H1 (cell line): ENCODE data around the gene ZNF581. TPM values are rescaled to one million over a fixed set of nuclear protein-coding genes. Genes with fewer than 3 reads are reported as not detected.

Experiments used
- BRCA1 ChIP-seq: IDR thresholded peaks from 2 replicates; pipeline ENCODE4 v1.6.1; 2012; ENCODE audit warnings: low read depth, low read length, improper control_type of control experiment
- GABPA ChIP-seq: IDR thresholded peaks from 2 replicates; pipeline ENCODE4 v1.6.1; 2011; ENCODE audit warnings: mild to moderate bottlenecking, low read length, moderate library complexity, borderline replicate concordance; ENCODE audit not compliant: insufficient read depth
- KDM1A ChIP-seq: fragments of 200-600, 300-600 bp; sonication (generic); IDR thresholded peaks from 2 replicates; pipeline ENCODE4 v1.7.1; 2016; ENCODE audit warnings: mild to moderate bottlenecking, low read length, borderline replicate concordance
- NRF1 ChIP-seq: IDR thresholded peaks from 2 replicates; pipeline ENCODE4 v1.6.1; 2011; ENCODE audit warnings: mild to moderate bottlenecking, low read depth, low read length, improper control_type of control experiment
- RNF2 ChIP-seq: fragments of 200-900, 300-1000 bp; sonication (generic); IDR thresholded peaks from 2 replicates; pipeline ENCODE4 v1.7.1; 2016; ENCODE audit warnings: borderline replicate concordance, low read depth, mild to moderate bottlenecking, antibody characterized with exemption, low read length; ENCODE audit not compliant: poor library complexity, severe bottlenecking; ENCODE audit errors: missing control alignments
- SP1 ChIP-seq: IDR thresholded peaks from 2 replicates; pipeline ENCODE4 v1.6.1; 2011; ENCODE audit warnings: low read depth, low read length
- TCF12 ChIP-seq: IDR thresholded peaks from 2 replicates; pipeline ENCODE4 v1.6.1; 2011; ENCODE audit warnings: low read depth, mild to moderate bottlenecking, low read length
- ZNF274 ChIP-seq: IDR thresholded peaks from 2 replicates; pipeline ENCODE4 v1.7.0; 2012; ENCODE audit warnings: low read length, borderline replicate concordance; ENCODE audit errors: extremely low read depth
- polyA plus RNA-seq, 7 experiments: library from polyadenylated mRNA; depleted of rRNA in 3 of 7; stranded (reverse) in 5 of 7; unstranded in 2 of 7; fragments of >200 nt in 5 of 7; fragments of 200-250 nt in 2 of 7; gene quantifications; 1 replicate in 5 of 7; 2 replicates in 1 of 7; 4 replicates in 1 of 7; pipeline versions ENCODE4 v1.2.1 to v1.2.3, GENCODE V29; 2011 to 2013; ENCODE audit warnings: missing spikeins in 2 of 7, mixed read lengths in 2 of 7
- total RNA-seq: library from RNA; stranded (reverse); fragmentation: NEBNext Ultra II Directional; extraction: Animal tissue kit (Norgen Biotek cat#: 25700); gene quantifications from 2 replicates; pipeline ENCODE4 v1.2.1, GENCODE V29; 2021
- TF ChIP-seq, protein P1 (sequence below): fragments of 300-600 bp; sonication (generic); IDR thresholded peaks from 2 replicates; pipeline ENCODE4 v1.7.1; 2012; ENCODE audit warnings: low read length, moderate library complexity, mild to moderate bottlenecking, inconsistent platforms; ENCODE audit not compliant: insufficient replicate concordance
- TF ChIP-seq, protein P2 (sequence below): IDR thresholded peaks from 2 replicates; pipeline ENCODE4 v1.6.1; 2011; ENCODE audit warnings: low read depth, mild to moderate bottlenecking, low read length; ENCODE audit not compliant: insufficient read depth

ZNF581 gene
- total and polyA plus RNA-seq, 2 of the 8 experiments (the other 6 are each of a cell fraction or from before 2014, with no cell fraction given): 73.0 to 76.1 TPM

DNA sequence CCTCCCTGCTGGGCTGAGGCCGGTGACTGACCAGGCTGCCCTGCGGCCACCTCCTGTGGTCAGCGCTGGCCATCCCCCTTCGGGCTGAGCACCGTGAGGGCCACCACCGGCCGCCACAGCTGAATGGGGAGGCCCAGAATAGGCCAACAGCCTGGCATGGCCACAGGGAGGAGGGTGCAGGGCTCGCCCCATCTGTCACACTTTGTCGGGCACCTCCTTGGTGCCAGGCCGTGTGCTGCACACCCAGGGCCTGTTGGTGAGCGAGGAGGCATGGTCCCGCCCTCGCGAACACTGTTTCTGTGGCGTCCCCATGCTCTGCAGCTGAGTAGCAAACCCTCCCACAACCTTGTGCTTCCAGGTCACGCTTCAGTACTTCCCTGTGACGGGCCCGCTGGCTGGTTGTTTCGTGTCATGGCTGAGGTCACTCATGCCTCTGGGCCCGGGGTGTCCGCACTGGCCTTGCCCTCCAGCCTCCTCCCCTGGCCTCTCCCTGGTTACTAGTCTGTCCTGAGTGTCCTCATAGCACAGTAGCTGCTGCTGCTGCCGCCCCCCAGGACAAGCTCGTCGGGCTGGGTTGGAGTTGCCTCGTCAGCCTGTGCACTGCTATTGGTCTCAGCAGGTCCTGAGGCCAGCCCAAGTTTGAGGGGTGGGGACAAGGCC, 46.8 kb downstream of the ZNF581 start (continued):
- TF ChIP-seq, protein P1, sequence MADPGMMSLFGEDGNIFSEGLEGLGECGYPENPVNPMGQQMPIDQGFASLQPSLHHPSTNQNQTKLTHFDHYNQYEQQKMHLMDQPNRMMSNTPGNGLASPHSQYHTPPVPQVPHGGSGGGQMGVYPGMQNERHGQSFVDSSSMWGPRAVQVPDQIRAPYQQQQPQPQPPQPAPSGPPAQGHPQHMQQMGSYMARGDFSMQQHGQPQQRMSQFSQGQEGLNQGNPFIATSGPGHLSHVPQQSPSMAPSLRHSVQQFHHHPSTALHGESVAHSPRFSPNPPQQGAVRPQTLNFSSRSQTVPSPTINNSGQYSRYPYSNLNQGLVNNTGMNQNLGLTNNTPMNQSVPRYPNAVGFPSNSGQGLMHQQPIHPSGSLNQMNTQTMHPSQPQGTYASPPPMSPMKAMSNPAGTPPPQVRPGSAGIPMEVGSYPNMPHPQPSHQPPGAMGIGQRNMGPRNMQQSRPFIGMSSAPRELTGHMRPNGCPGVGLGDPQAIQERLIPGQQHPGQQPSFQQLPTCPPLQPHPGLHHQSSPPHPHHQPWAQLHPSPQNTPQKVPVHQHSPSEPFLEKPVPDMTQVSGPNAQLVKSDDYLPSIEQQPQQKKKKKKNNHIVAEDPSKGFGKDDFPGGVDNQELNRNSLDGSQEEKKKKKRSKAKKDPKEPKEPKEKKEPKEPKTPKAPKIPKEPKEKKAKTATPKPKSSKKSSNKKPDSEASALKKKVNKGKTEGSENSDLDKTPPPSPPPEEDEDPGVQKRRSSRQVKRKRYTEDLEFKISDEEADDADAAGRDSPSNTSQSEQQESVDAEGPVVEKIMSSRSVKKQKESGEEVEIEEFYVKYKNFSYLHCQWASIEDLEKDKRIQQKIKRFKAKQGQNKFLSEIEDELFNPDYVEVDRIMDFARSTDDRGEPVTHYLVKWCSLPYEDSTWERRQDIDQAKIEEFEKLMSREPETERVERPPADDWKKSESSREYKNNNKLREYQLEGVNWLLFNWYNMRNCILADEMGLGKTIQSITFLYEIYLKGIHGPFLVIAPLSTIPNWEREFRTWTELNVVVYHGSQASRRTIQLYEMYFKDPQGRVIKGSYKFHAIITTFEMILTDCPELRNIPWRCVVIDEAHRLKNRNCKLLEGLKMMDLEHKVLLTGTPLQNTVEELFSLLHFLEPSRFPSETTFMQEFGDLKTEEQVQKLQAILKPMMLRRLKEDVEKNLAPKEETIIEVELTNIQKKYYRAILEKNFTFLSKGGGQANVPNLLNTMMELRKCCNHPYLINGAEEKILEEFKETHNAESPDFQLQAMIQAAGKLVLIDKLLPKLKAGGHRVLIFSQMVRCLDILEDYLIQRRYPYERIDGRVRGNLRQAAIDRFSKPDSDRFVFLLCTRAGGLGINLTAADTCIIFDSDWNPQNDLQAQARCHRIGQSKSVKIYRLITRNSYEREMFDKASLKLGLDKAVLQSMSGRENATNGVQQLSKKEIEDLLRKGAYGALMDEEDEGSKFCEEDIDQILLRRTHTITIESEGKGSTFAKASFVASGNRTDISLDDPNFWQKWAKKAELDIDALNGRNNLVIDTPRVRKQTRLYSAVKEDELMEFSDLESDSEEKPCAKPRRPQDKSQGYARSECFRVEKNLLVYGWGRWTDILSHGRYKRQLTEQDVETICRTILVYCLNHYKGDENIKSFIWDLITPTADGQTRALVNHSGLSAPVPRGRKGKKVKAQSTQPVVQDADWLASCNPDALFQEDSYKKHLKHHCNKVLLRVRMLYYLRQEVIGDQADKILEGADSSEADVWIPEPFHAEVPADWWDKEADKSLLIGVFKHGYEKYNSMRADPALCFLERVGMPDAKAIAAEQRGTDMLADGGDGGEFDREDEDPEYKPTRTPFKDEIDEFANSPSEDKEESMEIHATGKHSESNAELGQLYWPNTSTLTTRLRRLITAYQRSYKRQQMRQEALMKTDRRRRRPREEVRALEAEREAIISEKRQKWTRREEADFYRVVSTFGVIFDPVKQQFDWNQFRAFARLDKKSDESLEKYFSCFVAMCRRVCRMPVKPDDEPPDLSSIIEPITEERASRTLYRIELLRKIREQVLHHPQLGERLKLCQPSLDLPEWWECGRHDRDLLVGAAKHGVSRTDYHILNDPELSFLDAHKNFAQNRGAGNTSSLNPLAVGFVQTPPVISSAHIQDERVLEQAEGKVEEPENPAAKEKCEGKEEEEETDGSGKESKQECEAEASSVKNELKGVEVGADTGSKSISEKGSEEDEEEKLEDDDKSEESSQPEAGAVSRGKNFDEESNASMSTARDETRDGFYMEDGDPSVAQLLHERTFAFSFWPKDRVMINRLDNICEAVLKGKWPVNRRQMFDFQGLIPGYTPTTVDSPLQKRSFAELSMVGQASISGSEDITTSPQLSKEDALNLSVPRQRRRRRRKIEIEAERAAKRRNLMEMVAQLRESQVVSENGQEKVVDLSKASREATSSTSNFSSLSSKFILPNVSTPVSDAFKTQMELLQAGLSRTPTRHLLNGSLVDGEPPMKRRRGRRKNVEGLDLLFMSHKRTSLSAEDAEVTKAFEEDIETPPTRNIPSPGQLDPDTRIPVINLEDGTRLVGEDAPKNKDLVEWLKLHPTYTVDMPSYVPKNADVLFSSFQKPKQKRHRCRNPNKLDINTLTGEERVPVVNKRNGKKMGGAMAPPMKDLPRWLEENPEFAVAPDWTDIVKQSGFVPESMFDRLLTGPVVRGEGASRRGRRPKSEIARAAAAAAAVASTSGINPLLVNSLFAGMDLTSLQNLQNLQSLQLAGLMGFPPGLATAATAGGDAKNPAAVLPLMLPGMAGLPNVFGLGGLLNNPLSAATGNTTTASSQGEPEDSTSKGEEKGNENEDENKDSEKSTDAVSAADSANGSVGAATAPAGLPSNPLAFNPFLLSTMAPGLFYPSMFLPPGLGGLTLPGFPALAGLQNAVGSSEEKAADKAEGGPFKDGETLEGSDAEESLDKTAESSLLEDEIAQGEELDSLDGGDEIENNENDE: no peak
- TF ChIP-seq KDM1A (no peak), SP1 (no peak), ZNF274 (no peak), TCF12 (no peak), RNF2 (no peak), GABPA (no peak), BRCA1 (no peak), NRF1 (no peak)
- TF ChIP-seq, protein P2, sequence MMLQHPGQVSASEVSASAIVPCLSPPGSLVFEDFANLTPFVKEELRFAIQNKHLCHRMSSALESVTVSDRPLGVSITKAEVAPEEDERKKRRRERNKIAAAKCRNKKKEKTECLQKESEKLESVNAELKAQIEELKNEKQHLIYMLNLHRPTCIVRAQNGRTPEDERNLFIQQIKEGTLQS: no peak
